Choroid plexus epithelial cell (primary cell): Measurements from ENCODE around the gene MAMDC2.

Source experiments
- DNase-seq: peaks from one replicate; pipeline ENCODE4 v3.0.0-alpha.2; 2010; ENCODE audit warnings: low read depth
- H3K4me3 ChIP-seq: 2 replicates; pipeline ENCODE4 v1.5.1; 2011; ENCODE audit warnings: low read depth, mild to moderate bottlenecking, control low read depth, low read length, moderate library complexity
- TF ChIP-seq, protein P1 (sequence below): conservative IDR thresholded peaks from 2 replicates; pipeline ENCODE4 v1.5.1; 2011; ENCODE audit warnings: low read depth, mild to moderate bottlenecking, control low read depth, inconsistent platforms, low read length, moderate library complexity

Gene MAMDC2

DNA sequence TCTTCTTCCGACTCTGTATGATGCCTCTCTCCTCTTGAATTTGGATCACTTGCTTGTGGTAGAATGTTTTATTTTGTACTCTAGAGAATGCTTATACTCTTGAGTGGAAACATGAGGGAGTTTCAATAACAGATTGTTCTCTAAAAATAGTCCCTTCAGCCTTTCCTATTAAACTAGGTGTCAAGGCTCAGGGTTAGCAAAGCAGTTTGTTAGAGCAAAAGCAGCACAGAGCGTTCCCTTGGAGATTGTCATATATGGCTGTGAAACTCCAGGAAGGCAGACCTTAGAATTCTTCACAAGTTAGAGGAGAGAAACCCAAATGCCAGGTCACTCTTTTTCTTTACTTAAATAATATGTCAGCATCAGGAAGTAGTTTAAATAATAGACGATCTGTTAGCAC, 33.0 kb downstream of the MAMDC2 start:
- no peak overlapping the region for H3K4me3 ChIP-seq
- no peak for DNase-seq
- TF ChIP-seq, protein P1, sequence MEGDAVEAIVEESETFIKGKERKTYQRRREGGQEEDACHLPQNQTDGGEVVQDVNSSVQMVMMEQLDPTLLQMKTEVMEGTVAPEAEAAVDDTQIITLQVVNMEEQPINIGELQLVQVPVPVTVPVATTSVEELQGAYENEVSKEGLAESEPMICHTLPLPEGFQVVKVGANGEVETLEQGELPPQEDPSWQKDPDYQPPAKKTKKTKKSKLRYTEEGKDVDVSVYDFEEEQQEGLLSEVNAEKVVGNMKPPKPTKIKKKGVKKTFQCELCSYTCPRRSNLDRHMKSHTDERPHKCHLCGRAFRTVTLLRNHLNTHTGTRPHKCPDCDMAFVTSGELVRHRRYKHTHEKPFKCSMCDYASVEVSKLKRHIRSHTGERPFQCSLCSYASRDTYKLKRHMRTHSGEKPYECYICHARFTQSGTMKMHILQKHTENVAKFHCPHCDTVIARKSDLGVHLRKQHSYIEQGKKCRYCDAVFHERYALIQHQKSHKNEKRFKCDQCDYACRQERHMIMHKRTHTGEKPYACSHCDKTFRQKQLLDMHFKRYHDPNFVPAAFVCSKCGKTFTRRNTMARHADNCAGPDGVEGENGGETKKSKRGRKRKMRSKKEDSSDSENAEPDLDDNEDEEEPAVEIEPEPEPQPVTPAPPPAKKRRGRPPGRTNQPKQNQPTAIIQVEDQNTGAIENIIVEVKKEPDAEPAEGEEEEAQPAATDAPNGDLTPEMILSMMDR, result no peak

DNA sequence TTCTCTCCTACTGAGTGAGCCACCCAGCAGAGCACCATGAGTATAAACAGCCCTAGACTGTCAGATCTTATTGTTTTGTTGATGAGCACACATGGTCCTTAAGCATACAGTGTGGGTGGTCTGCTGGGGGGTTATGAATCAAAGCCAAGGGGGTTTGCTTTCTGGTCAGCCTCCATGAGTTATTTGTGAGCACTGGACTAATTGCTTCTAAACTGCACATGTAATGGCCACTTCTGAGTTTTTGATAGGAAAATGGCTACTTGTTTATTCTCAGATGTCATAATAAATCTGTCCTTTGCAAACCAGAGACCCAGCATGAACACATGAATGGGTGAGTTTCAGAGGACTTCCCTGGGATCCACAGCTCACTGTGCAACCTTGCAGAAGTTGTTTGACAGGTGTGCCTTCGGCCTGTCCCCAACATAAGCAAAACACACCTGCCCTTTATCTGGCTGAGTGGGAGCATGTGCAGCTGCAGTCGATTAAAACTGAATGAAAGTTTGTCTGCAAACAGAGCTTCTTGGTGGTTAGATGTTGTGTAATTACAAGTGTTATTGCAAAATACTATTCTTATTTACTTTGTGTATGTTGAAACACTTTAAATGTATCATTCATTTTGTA, 35.9 kb downstream of the MAMDC2 start:
- DNase-seq, result peak; percentile 67
- TF ChIP-seq, protein P1, result no peak
- no peak overlapping the region for H3K4me3 ChIP-seq

DNA sequence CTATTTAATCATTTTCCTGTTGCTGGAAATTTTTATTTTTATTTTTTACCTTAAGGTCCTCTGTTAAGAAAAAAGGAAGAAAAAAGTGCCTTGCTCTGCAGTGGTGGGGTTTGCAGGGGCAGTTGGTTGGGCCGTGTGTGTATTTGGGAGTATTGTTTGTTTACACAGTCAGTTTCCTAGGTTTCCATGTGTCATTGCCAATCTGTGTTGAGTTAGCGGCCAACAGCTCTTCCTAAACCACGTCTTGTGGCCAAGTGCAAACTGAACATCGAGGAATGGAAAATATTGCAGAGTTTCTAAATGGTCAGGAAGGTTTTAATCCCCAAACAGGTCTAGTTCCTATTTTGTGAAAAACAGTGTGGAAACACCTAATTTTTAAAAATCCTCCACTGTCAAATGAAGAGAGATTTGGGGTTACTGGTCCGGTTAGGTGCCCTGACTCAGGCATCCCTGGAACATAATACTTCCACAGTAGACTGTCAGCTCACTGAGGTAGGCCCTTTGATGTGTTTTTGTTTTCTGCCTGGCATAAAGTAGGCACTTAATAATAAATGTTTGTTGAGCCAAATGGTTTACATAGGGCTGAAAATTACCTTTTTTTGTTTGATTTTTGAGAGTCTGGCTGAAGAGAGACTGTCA, 37.0 kb downstream of the MAMDC2 start:
- H3K4me3 ChIP-seq, result no peak overlapping the region
- TF ChIP-seq, protein P1, result no peak
- DNase-seq, result peak; percentile 84

DNA sequence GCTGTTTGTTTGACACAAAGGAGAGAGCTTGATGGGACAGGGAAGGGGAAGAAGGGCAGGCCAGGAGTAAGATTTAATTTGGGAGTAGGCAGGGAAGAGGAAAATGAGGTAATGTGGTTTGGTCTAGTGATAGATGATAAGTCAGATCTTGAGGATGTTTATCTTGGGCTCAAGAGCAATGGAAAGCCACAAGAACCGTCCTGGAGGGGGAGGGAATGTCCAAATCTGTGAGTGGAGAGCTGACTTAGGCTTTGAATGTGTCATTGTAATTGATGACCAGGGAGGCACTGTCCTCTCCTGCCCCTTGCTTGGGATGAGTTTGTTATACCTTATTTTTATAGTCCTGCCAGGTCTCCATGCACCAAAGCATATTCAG, 37.5 kb downstream of the MAMDC2 start:
- H3K4me3 ChIP-seq, result no peak overlapping the region
- DNase-seq, result peak; percentile 48
- TF ChIP-seq, protein P1, result no peak

DNA sequence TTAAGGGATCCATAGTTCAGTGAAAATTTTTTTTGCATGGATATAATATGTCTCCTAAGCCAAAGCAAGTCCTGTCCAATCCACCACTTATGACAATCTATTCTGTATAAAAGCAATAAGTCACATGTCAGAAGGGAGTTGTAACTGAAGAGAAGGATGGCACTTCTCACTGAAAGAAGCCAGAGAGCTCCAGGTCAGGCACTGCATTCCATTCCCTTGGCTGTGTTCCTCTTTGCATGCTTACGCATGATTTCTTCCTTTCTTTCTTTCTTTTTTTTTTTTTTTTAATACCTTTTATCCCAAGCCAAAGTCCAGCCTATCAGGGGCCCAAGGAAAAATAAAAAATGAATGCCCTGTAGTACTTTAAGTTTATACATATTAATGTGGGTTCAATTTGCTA, 39.8 kb downstream of the MAMDC2 start:
- peak; percentile 47 for DNase-seq

DNA sequence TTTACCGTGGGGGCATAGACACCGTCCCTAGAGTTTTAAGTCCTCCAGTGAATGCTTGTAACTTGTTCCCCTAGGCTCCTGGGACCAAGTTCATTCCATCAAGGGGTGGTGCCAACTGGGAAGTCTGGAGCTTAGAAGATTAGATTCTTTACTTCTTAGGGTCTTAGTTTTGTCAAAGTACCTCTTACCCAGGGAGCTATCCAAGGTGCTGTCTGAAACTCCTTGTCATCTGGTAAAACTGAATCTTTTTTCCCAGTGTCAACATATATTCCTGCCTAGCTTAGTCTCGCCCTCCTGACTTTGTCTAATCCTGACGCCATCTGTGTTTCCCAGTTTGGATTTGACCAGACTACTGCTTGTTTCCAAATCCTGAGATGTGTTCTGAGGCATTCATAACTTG, 41.6 kb downstream of the MAMDC2 start:
- H3K4me3 ChIP-seq, result no peak overlapping the region
- peak; percentile 61 for DNase-seq
- TF ChIP-seq, protein P1, result no peak

More for the DNA sequence above, 39.8 kb downstream of the MAMDC2 start:
- no peak overlapping the region for H3K4me3 ChIP-seq
- TF ChIP-seq, protein P1, result no peak

DNA sequence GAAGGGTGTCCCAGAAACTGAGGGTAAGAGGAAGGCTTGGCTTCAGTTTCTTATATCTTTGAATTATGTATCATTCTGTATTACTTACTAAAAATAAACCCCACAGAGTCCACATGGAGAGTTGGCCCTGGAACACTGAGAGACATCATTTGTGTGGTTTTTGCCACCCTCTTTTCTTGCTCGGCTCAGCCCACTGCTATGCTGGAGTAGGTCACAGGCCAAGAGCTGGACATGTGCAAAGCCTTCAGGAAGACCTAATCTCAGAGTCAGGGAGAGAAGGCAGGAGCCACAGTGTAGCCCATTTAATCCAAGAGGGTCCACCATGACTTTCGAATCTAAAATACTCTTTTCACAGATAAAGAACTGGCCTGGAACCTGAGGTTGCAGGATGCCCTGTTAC, 47.5 kb downstream of the MAMDC2 start:
- H3K4me3 ChIP-seq, result no peak overlapping the region
- DNase-seq, result no peak
- TF ChIP-seq, protein P1, result no peak
